Astrocyte of the cerebellum (primary cell): ENCODE data around the gene DNAJB1.
"Not testable (repeated sequence)": the region's sequence is repeated elsewhere in the genome, so short reads cannot be mapped to it uniquely, and the experiment has no call there.

Source experiments
- DNase-seq: peaks from one replicate; pipeline ENCODE4 v3.0.0-alpha.2; 2011; ENCODE audit warnings: low read depth
- H3K4me3 ChIP-seq: 2 replicates; pipeline ENCODE4 v1.5.1; 2011; ENCODE audit warnings: mild to moderate bottlenecking, low read depth, low read length, moderate library complexity
- in situ Hi-C: cut with HindIII; loops from 2 replicates; pipeline ENCODE4 v1.10.0; 2017; ENCODE audit warnings: low sequenced_read_pairs
- TF ChIP-seq, protein P1 (sequence below): IDR thresholded peaks from 2 replicates; pipeline ENCODE4 v1.5.1; 2012; ENCODE audit warnings: low read length, low read depth, moderate library complexity, mild to moderate bottlenecking; ENCODE audit errors: missing control alignments

Gene DNAJB1

DNA sequence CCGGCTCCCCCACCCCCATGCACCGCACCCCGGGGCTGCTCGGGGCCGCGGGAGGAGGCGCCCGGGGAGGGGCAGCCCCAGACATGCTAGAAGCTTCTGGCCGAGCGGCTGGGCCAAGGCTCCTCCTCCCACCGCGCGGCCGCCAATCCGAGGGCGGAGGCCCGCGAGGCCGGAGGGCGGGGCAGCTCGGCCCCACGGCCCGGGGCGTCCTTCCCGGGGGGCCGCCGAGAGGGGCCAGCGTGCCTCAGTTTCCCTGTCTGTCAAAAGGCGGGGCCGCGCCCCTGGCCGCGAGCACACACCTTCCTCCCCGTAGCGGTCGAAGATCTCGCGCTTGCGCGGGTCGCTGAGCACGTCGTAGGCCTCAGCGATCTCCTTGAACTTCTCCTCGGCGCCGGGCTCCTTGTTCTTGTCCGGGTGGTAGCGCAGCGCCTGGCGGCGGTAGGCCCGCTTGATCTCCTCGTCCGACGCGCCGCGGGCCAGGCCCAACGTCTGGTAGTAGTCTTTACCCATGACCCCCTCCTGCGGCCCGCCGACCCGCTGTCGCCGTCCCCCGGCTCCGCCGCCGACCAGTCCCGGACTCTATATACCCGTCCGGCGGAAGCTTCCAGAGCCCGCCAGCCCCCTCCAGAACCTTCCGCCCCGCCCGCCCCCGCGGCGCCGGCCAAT lies at the start of gene DNAJB1:
Gene DNAJB1, minus strand, starts transcription at position 558 of the 666 bp plus-strand sequence. Its CDS starts 48 bp downstream, at position 510.
- TF ChIP-seq, protein P1, sequence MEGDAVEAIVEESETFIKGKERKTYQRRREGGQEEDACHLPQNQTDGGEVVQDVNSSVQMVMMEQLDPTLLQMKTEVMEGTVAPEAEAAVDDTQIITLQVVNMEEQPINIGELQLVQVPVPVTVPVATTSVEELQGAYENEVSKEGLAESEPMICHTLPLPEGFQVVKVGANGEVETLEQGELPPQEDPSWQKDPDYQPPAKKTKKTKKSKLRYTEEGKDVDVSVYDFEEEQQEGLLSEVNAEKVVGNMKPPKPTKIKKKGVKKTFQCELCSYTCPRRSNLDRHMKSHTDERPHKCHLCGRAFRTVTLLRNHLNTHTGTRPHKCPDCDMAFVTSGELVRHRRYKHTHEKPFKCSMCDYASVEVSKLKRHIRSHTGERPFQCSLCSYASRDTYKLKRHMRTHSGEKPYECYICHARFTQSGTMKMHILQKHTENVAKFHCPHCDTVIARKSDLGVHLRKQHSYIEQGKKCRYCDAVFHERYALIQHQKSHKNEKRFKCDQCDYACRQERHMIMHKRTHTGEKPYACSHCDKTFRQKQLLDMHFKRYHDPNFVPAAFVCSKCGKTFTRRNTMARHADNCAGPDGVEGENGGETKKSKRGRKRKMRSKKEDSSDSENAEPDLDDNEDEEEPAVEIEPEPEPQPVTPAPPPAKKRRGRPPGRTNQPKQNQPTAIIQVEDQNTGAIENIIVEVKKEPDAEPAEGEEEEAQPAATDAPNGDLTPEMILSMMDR: no peak
- H3K4me3 ChIP-seq: peak within 1 kb of the TSS; percentile 86
- in situ Hi-C loops: loop anchor here (25.0 kb wide), 1 partner anchor 106 kb away; the partner anchor contains the start of gene DDX39A
- no peak for DNase-seq

DNA sequence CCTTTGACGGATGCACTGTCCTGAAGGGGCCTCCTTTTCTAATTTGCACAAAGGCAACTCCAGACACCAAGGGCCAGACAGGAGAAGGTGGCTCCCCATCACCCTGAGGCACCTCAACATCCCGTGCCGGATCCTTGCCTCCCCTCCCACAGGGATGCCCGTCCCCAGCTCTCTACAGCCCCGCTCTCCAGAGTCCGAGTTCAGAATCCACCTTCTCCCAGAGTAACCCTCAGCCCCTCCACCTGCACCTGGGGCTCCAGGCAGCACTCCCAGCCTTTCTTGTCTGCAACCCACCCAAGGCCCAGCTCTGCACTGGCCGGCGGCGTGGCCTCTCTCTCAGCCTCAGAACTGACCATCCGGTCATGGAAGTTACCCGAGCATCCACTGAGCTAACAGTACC lies 48.9 kb upstream of the DNAJB1 start:
- no peak for DNase-seq
- in situ Hi-C loops: no loop called here
- no peak overlapping the region for H3K4me3 ChIP-seq

DNA sequence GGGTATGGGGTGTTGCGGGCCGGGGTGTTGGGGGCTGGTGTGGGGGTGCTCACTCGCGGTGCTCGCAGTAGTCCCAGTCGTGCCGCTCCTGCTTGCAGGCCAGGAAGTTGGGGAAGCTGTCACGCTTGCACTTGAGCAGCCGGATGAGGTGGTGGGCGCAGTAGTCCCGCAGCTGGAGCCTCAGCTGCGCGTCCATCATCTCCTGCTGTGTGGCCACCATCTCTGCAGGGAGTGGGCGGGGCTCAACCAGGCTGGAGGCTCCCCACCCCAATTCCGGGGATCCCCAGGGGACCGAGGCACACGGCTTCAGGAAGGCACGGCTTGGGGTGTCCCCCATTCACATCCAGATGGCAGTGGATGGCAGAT lies 48.5 kb upstream of the DNAJB1 start:
- DNase-seq: no peak
- no peak overlapping the region for H3K4me3 ChIP-seq
- TF ChIP-seq, protein P1: no peak
- in situ Hi-C loops: no loop called here

More for the DNA sequence above, 48.9 kb upstream of the DNAJB1 start:
- TF ChIP-seq, protein P1: no peak

DNA sequence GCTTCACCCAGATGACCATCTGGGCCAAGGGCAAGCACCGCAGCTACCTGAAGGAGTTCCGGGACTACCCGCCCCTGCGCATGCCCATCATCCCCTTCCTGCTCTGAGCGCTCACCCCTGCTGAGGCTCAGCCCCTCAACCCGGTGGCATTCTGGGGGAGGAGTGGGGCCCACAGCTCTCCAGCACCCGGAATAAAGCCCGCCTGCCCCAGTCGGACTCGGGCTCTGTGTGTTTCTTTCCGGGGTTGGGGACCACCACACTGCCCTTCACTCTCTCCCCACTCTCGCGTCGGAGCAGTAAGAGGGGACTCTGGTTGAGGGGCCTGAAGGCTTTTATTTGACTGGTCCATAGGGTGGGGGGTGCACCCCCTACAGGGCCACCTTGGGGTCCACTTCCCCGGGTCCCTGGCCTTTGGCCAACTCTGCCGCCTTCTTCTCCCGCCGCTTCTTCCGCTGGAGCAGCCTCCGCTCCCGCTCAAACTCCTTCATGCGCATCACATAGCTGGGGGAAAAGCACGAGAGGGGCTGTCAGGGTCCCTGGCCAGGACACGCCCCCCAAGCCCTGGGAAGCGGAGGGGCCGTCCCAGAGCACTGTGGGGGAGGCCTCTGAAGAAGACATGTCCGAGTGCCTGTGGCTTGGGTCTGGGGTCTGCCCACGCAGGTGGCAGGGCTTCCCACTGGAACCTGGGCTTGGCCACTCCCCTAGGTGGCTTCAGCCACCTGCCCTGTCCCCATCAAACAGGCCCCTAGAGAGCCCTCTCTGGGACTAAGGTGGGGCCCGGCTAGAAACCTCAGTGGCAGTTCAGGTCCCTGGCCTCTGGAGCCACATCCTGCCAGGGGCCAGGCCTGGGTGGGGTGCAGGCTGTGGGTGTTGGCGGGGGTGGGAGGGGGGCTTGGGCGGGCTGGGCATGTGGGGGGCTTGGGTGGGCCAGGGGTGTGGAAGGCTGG lies 47.8 kb upstream of the DNAJB1 start:
- in situ Hi-C loops: no loop called here
- DNase-seq: no peak
- H3K4me3 ChIP-seq: no peak overlapping the region

DNA sequence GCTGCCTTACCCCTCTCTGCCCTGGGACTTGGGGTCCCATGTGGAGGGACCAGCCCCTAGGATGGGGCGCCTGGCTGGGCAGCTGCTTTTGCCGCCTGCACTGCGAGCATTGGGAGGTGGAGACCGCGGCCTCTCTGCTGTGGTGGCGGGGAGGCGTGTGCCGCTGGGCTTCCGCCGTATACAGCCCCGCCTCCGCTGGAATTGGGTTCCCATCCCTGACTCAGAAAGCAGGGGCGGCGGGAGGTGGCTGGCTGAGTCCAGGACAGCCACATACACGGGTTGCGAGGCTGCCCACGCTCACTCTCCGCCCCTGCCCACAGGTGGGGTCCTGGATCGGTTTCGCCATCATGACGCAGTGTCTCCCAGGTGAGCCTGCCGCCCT lies 47.1 kb upstream of the DNAJB1 start:
- no peak overlapping the region for H3K4me3 ChIP-seq
- TF ChIP-seq, protein P1: no peak
- in situ Hi-C loops: no loop called here
- no peak for DNase-seq

More for the DNA sequence above, 47.8 kb upstream of the DNAJB1 start:
- TF ChIP-seq, protein P1: no peak

DNA sequence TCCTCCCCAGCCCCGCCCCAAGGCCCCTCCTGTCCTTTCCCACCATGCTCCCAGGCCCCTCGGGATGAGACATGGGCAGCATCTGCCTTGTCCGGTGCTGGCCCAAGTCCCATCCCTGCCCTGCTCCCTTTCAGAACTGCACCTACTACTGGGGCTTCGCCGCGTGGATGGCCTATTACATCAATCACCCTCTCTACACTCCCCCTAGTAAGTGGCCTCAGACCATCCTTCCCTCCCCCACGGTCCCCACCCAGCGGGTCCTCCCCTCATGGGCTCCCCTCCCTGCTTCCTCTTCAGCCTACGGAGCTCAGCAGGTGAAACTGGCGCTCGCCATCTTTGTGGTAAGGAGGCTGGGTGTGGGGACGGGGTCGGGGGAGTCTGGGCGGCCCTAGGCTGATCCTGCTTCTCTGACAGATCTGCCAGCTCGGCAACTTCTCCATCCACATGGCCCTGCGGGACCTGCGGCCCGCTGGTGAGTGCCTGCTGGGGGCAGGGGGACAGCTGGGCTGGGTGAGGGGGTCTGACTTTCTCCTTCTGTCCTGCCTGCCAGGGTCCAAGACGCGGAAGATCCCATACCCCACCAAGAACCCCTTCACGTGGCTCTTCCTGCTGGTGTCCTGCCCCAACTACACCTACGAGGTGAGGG lies 46.6 kb upstream of the DNAJB1 start:
- H3K4me3 ChIP-seq, DNase-seq, in situ Hi-C loops: not testable (repeated sequence)
